Measurements from ENCODE around the gene ATP2C2.

The ATP2C2 gene

GRCh38 chr16:84324434-84325262, 43.7 kb upstream of the ATP2C2 start:
- ATAC-seq: no peak
- TF ChIP-seq ZC3H10 (CRISPR knock-in tag; IDR thresholded peaks at IDR 0.05) (no peak), GLIS3 (CRISPR knock-in tag; IDR thresholded peaks at IDR 0.05) (no peak), ISL1 (CRISPR knock-in tag; IDR thresholded peaks at IDR 0.05) (no peak), ZNF70 (CRISPR knock-in tag; IDR thresholded peaks at IDR 0.05) (no peak), BACH2 (CRISPR knock-in tag; IDR thresholded peaks at IDR 0.05; ENCODE audit: borderline replicate concordance) (no peak), ZFP3 (CRISPR knock-in tag; IDR thresholded peaks at IDR 0.05) (no peak), ZNF565 (CRISPR knock-in tag; conservative IDR thresholded peaks at IDR 0.05; ENCODE audit: low read depth) (no peak), CSRNP3 (CRISPR knock-in tag; IDR thresholded peaks at IDR 0.05) (no peak), TCF4 (CRISPR knock-in tag; IDR thresholded peaks at IDR 0.05; ENCODE audit: borderline replicate concordance) (no peak), ZNF8 (CRISPR knock-in tag; IDR thresholded peaks at IDR 0.05) (no peak), OSR1 (CRISPR knock-in tag; IDR thresholded peaks at IDR 0.05) (no peak), SNAI2 (CRISPR knock-in tag; IDR thresholded peaks at IDR 0.05) (no peak), PPARA (CRISPR knock-in tag; IDR thresholded peaks at IDR 0.05; ENCODE audit: borderline replicate concordance) (no peak), ARNTL (CRISPR knock-in tag; IDR thresholded peaks at IDR 0.05; ENCODE audit: borderline replicate concordance, low read depth) (no peak), TOX (CRISPR knock-in tag; IDR thresholded peaks at IDR 0.05; ENCODE audit: borderline replicate concordance) (no peak), CREB5 (CRISPR knock-in tag; IDR thresholded peaks at IDR 0.05; ENCODE audit: low read depth) (no peak), POU6F1 (CRISPR knock-in tag; IDR thresholded peaks at IDR 0.05; ENCODE audit: borderline replicate concordance, low read depth) (no peak)

GRCh38 chr16:84326545-84326944, 41.8 kb upstream of the ATP2C2 start:
- ATAC-seq: no peak
- TF ChIP-seq ZFP30 (CRISPR knock-in tag; IDR thresholded peaks at IDR 0.05): no peak
- TF ChIP-seq TOX (CRISPR knock-in tag; IDR thresholded peaks at IDR 0.05; ENCODE audit: borderline replicate concordance): no peak
- no peak for TF ChIP-seq OSR1 (CRISPR knock-in tag; IDR thresholded peaks at IDR 0.05)
- TF ChIP-seq ARNTL (CRISPR knock-in tag; IDR thresholded peaks at IDR 0.05; ENCODE audit: borderline replicate concordance, low read depth): no peak
- no peak for TF ChIP-seq ZNF8 (CRISPR knock-in tag; IDR thresholded peaks at IDR 0.05)

- TF ChIP-seq PATZ1 (CRISPR knock-in tag; IDR thresholded peaks at IDR 0.05; ENCODE audit: borderline replicate concordance) (no peak), TSHZ2 (CRISPR knock-in tag; IDR thresholded peaks at IDR 0.05) (no peak), ARNTL (CRISPR knock-in tag; IDR thresholded peaks at IDR 0.05; ENCODE audit: borderline replicate concordance, low read depth) (no peak), CREB5 (CRISPR knock-in tag; IDR thresholded peaks at IDR 0.05; ENCODE audit: low read depth) (no peak)
- no peak for ATAC-seq
Measured at GRCh38 chr16:84327926-84328505, 40.3 kb upstream of the ATP2C2 start.
